Measurements from ENCODE around the gene UBR3. TPM values are rescaled to one million over a fixed set of nuclear protein-coding genes. Genes with fewer than 3 reads are reported as not detected.
"Not testable (repeated sequence)": the region's sequence is repeated elsewhere in the genome, so short reads cannot be mapped to it uniquely, and the experiment has no call there.

Gene UBR3
- polyA plus RNA-seq, 1 donor from 2014 or later, result 75.2 TPM

- Histone ChIP-seq H2AFZ (ENCODE audit: low read depth, low read length) (no peak overlapping the region), H3K4me3 (ENCODE audit: low read length) (no peak overlapping the region), H4K20me1 (ENCODE audit: insufficient read depth) (no peaks in the 10 kb centered on the region), H3K9me2 (ENCODE audit: insufficient read depth, low read length) (no peaks in the 10 kb centered on the region), H3K9ac (ENCODE audit: low read length) (no peak overlapping the region), H3F3A (ENCODE audit: insufficient read depth, low read length, poor library complexity, severe bottlenecking) (no peaks in the 10 kb centered on the region), H3K9me3 (ENCODE audit: low read length) (no peaks in the 10 kb centered on the region), H3K36me3 (ENCODE audit: insufficient read depth, low read length) (no peaks in the 10 kb centered on the region), H3K27ac (ENCODE audit: low read length) (no peak overlapping the region), H3K4me2 (ENCODE audit: low read length) (no peak overlapping the region), H3K79me2 (replicated peaks; ENCODE audit: insufficient read depth, low read length) (no peaks in the 10 kb centered on the region), H3K27me3 (ENCODE audit: insufficient read depth, low read depth, low read length) (no peaks in the 10 kb centered on the region)
- no peak for TF ChIP-seq EP300 (conservative IDR thresholded peaks at IDR 0.05; ENCODE audit: poor library complexity, severe bottlenecking)
- TF ChIP-seq REST (IDR thresholded peaks at IDR 0.05; ENCODE audit: borderline replicate concordance), result no peak
- no peak for TF ChIP-seq MXI1 (conservative IDR thresholded peaks at IDR 0.05; ENCODE audit: poor library complexity, severe bottlenecking)
- no peak for TF ChIP-seq SMC3 (conservative IDR thresholded peaks at IDR 0.05; ENCODE audit: poor library complexity)
- no peak for TF ChIP-seq RAD21 (conservative IDR thresholded peaks at IDR 0.05)
- TF ChIP-seq EZH2 (IDR thresholded peaks at IDR 0.05; ENCODE audit: borderline replicate concordance, insufficient read depth, low read length, poor library complexity, severe bottlenecking), result no peak
- no peak for TF ChIP-seq CTCF (IDR thresholded peaks at IDR 0.05; ENCODE audit: poor library complexity, severe bottlenecking)
- no peak for TF ChIP-seq POLR2AphosphoS5 (IDR thresholded peaks at IDR 0.05)
- TF ChIP-seq TAF1 (IDR thresholded peaks at IDR 0.05; ENCODE audit: low read depth), result no peak
These were observed 68.2 kb downstream of the UBR3 start for GRCh38 chr2:169895294-169895985.

- H3K9me3 ChIP-seq (ENCODE audit: low read length), result no peaks in the 10 kb centered on the region
- no peak for TF ChIP-seq RAD21 (conservative IDR thresholded peaks at IDR 0.05)
- TF ChIP-seq TAF1 (IDR thresholded peaks at IDR 0.05; ENCODE audit: low read depth), result no peak
- TF ChIP-seq SMC3 (conservative IDR thresholded peaks at IDR 0.05; ENCODE audit: poor library complexity), result no peak
- no peak for TF ChIP-seq REST (IDR thresholded peaks at IDR 0.05; ENCODE audit: borderline replicate concordance)
- TF ChIP-seq EP300 (conservative IDR thresholded peaks at IDR 0.05; ENCODE audit: poor library complexity, severe bottlenecking), result no peak
- no peak for TF ChIP-seq POLR2AphosphoS5 (IDR thresholded peaks at IDR 0.05)
- no peak for TF ChIP-seq MXI1 (conservative IDR thresholded peaks at IDR 0.05; ENCODE audit: poor library complexity, severe bottlenecking)
- TF ChIP-seq EZH2 (IDR thresholded peaks at IDR 0.05; ENCODE audit: borderline replicate concordance, insufficient read depth, low read length, poor library complexity, severe bottlenecking), result no peak
- no peak for TF ChIP-seq CTCF (IDR thresholded peaks at IDR 0.05; ENCODE audit: poor library complexity, severe bottlenecking)
- H3K27ac ChIP-seq (ENCODE audit: low read length), result peak overlapping the region; percentile 21
- no peak overlapping the region for H3K4me3 ChIP-seq (ENCODE audit: low read length)
- no peak overlapping the region for H2AFZ ChIP-seq (ENCODE audit: low read depth, low read length)
- H3K36me3 ChIP-seq (ENCODE audit: insufficient read depth, low read length), result no peaks in the 10 kb centered on the region
- H3K9me2 ChIP-seq (ENCODE audit: insufficient read depth, low read length), result no peaks in the 10 kb centered on the region
- H4K20me1 ChIP-seq (ENCODE audit: insufficient read depth), result no peaks in the 10 kb centered on the region
- H3F3A ChIP-seq (ENCODE audit: insufficient read depth, low read length, poor library complexity, severe bottlenecking), result no peaks in the 10 kb centered on the region
- no peaks in the 10 kb centered on the region for H3K79me2 ChIP-seq (replicated peaks; ENCODE audit: insufficient read depth, low read length)
- H3K4me2 ChIP-seq (ENCODE audit: low read length), result no peak overlapping the region
- no peaks in the 10 kb centered on the region for H3K27me3 ChIP-seq (ENCODE audit: insufficient read depth, low read depth, low read length)
- H3K9ac ChIP-seq (ENCODE audit: low read length), result no peak overlapping the region
These were observed 70.6 kb downstream of the UBR3 start for GRCh38 chr2:169897834-169898233.

DNA sequence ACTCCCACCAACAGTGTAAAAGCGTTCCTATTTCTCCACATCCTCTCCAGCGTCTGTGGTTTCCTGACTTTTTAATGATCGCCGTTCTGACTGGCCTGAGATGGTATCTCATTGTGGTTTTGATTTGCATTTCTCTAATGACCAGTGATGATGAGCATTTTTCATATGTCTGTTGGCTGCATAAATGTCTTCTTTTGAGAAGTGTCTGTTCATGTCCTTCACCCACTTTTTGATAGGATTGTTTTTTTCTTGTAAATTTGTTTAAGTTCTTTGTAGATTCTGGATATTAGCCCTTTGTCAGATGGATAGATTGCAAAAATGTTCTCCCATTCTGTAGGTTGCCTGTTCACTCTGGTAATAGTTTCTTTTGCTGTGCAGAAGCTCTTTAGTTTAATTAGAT lies 72.8 kb downstream of the UBR3 start:
- H3K9ac ChIP-seq (ENCODE audit: low read length); H3K9me3 ChIP-seq (ENCODE audit: low read length); H3K4me2 ChIP-seq (ENCODE audit: low read length); H3K27me3 ChIP-seq (ENCODE audit: insufficient read depth, low read depth, low read length); H3K9me2 ChIP-seq (ENCODE audit: insufficient read depth, low read length); H3F3A ChIP-seq (ENCODE audit: insufficient read depth, low read length, poor library complexity, severe bottlenecking); H3K79me2 ChIP-seq (replicated peaks; ENCODE audit: insufficient read depth, low read length); H3K27ac ChIP-seq (ENCODE audit: low read length); H3K36me3 ChIP-seq (ENCODE audit: insufficient read depth, low read length); H3K4me3 ChIP-seq (ENCODE audit: low read length); H2AFZ ChIP-seq (ENCODE audit: low read depth, low read length); H4K20me1 ChIP-seq (ENCODE audit: insufficient read depth): not testable (repeated sequence)
